GM18505 (cell line): ENCODE data around the gene FEN1.
A peak's percentile ranks its signal among the peaks of the same experiment; 100 is the strongest.

Experiments used
- ATAC-seq: cut with Tn5 transposase; IDR thresholded peaks from one replicate; pipeline ENCODE4 v1.9.1; 2021; ENCODE audit not compliant: unreplicated experiment
- POLR2A ChIP-seq: IDR thresholded peaks from 4 replicates; pipeline ENCODE4 v1.6.1; 2011; ENCODE audit warnings: borderline replicate concordance; ENCODE audit not compliant: insufficient read depth, insufficient read length; ENCODE audit errors: extremely low read depth

The FEN1 gene

GRCh38 chr11:61799665-61800284, 7.1 kb downstream of the FEN1 start:
- no peak for ATAC-seq
- TF ChIP-seq POLR2A, result no peak

GRCh38 chr11:61800331-61801281, 7.9 kb downstream of the FEN1 start:
- no peak for ATAC-seq
- TF ChIP-seq POLR2A, result no peak

DNA sequence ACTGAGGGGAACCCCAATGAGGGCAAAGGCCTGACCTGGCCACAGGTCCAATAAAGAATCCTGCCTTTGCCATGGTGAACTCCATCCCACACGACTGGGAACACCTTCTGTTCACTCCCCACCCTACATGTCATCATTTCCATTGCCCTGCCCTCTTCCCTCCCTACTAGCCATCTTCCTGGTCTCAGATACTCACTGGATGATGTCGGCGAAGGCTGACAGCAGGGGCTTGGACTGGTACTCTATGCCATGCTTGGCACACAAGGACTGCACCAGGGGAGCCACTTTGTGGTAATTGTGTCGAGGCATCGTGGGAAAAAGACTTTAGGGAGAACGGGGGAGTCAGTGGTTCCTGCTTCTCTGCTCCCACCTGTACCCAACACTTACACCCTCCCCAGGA, 9.9 kb downstream of the FEN1 start:
- no peak for TF ChIP-seq POLR2A
- ATAC-seq, result no peak

DNA sequence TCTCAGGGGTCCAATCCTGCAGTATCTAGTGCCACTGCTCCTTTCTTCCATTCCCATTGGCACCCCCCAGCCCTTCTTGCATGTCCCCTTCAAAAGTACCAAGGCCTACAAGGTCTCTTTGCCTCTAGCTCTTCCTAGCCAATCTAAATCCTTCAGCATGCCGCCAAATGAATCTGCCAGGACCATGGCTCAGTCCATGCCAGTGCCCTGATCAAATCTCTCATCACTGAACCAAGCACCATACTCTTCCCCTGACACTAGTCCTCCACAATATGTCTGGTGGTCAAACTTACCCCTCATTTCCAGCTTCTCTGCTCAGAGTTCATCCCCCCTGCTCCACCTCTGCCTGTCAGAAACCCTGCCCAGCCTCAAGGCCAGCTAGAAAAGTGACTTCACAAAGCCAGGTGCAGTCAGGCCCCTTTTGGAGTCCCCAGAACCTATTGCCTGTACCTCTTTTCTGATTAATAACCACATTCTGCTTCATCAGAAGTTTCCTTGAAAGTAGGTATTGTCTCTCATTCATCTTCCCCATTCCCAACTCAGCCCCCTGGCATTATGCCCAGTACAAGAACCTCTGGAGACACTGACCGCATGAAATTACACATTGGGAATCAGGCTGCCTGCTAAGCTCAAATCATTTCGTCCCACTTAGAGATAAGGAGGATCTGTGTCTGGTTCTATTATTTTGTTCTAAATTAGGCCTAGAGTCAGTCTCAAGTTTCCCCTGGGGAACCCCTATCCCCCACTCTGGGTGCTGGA, 11.4 kb downstream of the FEN1 start:
- ATAC-seq, result no peak
- TF ChIP-seq POLR2A, result no peak

GRCh38 chr11:61805146-61805545, 12.4 kb downstream of the FEN1 start:
- TF ChIP-seq POLR2A, result no peak
- no peak for ATAC-seq

GRCh38 chr11:61806785-61807184, 14.1 kb downstream of the FEN1 start:
- ATAC-seq, result no peak
- TF ChIP-seq POLR2A, result no peak

GRCh38 chr11:61810671-61811175, 18.0 kb downstream of the FEN1 start:
- no peak for TF ChIP-seq POLR2A
- ATAC-seq, result no peak

DNA sequence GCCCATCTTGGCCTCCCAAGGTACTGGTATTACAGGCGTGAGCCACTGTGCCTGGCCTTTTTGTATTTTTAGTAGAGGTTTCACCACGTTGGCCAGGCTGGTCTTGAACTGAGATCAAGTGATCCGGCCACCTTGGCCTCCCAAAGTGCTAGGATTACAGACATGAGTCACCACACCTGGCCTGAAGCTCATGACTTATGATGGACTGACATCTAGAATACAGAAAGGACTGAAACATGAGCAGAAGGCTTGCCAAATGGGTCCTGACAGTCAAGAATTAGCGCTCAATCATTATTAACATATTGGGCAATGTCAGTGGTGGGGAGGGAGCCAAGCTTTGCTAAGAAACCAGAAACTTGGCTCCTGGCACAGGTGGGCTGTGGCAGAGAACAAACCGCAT, 19.1 kb downstream of the FEN1 start:
- ATAC-seq, result no peak
- TF ChIP-seq POLR2A, result no peak

GRCh38 chr11:61812736-61813411, 20.2 kb downstream of the FEN1 start:
- no peak for ATAC-seq
- TF ChIP-seq POLR2A, result no peak

GRCh38 chr11:61814247-61814957, 21.7 kb downstream of the FEN1 start:
- TF ChIP-seq POLR2A, result no peak
- ATAC-seq, result no peak

- peak; percentile 39 for ATAC-seq
- peak; percentile 66 for TF ChIP-seq POLR2A
Measured at GRCh38 chr11:61814958-61815789, 22.5 kb downstream of the FEN1 start.
